NCI-H446 treated with DMSO at 0.1 percent for 48 hours (cell line): ENCODE data around the gene DYNC1I1.

Experiments
- DNase-seq: peaks from one replicate; lab custom pipeline; 2025; lab: John Stamatoyannopoulos, UW

Gene DYNC1I1

DNA sequence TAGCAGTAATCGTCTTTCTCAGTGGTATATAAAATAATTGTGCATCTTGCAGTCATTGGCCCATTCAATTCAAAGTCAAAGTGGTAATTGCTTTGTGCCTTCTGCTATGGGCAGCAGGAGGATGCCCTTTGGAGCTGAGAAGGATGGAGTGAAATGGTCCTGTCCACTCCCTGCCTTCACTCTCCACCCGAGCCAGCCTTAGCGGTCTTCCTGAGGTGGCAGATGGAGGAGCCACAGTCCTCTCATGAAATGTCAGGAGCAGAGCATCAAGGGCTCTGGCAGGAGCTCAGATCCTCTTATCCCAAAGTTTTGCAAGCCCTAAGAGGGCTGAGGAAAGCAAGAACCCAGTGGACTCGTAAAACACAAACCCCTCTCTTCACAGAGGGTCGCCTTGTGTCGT, 199.4 kb downstream of the DYNC1I1 start:
- DNase-seq: no peak

DNA sequence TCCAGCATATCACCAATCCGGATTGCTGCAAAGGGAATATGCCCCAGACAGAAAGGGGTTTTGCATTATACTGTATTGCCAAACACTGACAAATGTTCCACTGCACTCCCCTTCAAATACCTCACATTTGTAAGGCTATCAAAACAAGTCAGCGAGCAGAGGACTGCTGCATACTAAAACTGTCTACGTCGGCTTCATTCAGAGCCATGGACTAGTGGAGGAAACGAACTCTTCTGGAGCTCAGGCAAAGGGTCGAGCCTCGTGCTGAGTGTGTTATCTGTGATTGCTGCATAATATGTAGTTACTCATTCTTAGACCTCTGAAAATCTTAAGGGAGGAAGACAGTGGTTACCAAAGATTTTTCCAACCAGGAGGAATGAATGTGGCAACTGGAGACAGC, 200.2 kb downstream of the DYNC1I1 start:
- DNase-seq: no peak

DNA sequence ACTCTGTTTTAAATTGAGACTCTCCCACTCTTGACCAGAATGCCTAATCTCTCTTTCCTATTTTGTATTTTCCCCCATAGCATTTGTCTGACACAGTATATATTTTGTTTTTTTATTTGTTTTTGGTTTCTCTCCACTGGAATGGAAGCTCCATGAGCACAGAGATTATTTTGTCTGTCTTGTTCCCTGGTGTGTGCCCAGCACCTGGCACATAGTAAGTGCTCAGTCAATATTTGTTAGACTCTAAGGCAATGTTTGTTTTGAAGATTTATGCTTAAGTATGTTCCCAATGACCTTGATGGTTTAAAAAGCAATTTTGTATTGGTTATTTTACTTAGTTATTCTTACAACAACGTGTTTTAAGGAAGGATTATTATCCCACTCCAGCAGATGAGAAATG, 201.8 kb downstream of the DYNC1I1 start:
- DNase-seq: no peak

DNA sequence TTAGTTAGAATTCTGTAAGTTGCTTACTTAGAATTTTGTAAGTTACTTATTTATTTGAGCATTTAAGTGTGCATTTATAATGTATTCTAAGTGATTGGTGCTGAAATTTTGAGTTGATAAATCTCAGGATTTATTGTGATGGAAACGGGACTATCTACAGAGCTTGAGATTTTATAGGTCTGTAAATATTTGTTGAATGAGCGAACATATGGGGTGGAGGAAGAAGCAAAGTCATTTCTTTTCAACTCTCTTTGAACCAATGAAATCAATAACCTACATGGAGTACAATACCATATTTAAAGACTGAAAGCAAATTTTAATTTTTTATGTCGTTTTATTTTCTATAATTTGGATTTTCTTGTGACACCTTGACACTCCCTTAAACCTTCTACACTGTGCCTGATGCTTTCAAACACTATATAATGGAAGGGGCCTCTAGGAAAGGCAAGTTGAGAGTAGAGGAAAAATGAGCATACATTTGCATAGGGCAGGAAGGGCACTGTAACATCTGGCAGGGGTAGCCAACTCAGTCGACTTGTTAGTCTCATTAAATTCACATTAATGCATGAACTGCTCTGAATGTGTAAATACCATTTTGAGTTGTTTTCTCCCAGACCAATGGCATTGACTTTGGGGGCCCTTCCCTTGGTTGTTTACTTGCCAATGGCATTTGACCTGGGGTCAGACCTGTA, 204.2 kb downstream of the DYNC1I1 start:
- no peak for DNase-seq

DNA sequence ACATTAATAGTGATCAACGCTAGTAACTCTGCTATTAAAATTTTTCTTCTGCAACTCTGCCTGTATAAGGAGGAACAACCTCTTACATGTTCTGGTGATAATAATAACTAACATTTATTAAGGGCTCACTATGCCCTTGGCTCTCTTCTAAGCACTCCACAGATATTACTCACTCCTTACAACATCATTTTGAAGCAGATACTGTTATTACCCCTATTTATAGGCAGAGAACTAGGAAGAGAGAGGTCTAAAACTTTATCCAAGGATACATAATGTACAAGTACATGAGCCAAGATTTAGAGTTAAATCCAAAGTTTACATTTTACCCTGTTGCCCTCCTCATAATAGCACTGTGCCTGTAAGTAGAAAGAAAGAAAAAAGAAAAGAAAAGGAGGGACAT, 205.6 kb downstream of the DYNC1I1 start:
- no peak for DNase-seq

DNA sequence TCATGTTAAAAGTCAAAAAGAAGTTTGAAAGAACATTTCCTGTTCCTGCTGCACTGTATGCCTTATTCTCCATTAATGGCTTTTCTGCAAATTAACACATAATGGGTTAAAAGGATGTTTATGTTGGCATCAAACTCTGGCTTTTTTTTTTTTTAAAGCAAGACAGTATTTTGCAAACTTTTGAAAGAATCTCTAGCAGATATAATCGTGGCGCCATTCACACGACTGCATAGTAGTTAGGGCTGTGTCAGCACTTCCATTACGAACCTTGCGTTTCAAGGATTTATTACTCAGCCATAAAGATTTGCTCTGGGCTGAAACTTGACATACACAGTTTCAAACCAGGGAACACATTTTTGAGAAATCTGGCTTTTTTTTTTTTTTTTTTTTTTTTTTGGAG, 207.8 kb downstream of the DYNC1I1 start:
- no peak for DNase-seq

DNA sequence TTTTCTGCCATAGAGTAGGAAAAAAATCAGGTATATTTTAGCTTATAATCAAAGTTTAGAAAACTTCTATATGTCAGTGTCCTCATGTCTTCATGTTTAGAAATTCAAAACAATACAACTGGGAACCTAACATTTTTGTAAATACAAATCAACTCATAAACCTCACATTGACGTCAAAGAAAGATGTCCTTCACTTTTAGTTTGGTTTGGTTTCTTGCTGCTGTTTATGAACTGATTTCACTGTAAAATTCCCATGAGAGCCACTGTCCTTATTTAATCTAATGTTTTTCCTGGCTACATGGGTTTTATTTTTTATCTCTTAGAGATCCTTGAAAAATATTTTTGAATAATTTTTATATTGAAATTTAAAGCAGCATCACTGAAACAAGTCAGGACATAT, 208.4 kb downstream of the DYNC1I1 start:
- DNase-seq: no peak

DNA sequence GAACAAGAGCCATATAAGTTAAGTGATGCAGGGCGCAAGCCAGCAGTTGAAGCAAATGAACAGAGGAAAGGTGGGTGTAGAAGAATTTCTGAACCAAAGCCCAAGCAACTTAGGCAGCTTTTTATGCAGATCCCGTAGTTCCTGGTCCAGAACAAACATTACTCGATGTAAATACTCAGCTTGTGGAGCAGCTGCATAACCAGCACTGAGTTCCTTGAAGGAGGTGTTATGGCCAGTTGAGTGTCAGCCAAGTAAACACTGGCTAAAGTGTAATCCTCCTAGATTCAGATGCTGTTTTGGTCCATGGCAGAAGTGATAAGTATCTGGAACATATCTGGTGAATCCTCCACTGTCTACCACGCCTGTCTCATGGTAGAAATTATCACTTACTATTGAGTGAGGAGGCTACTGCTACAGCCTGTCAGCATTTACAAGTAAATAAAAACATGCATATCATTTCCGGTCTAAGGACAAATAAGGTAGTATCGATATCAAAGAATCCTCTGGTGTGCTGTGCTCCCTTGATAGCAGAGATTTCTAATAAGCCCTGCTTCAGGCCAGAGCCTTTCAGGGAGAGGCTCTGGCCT, 213.9 kb downstream of the DYNC1I1 start:
- DNase-seq: no peak

DNA sequence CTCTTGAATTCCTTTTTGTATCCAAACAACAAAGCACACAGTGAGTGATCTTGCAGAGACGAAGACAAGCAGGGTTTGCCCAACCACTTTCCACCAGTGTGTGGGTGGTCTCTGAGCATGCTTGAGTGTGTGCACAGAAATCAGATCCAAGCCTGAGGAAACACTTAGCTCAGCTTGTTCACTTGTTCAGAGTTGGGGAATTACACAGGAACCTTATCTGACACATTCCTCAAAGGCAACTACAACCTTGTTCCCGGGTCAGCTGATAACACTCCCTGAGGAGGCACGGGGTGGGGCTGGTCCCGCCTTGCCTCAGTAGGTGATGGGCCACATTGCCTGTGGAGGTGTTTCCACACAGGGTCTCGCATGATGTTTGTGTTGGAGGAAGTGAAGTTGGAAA, 216.9 kb downstream of the DYNC1I1 start:
- no peak for DNase-seq

DNA sequence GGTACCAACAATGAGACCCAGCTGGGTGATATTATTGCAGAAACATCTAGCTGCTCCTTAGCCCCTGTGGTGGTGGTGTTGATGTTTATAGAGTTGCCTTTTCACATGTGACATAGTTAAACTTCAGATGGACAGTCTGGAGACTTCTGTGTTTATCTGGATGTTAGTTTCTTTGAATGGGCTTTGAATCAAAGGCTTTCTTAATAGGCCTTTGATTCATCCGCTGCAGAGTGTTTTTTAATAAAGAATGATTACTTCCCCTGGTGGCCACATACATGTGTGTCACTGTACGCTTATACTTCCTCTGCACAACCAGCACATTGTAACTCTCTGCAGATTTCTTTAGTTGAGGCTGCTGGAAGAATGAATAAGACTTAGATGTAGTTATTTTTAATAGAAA, 221.0 kb downstream of the DYNC1I1 start:
- DNase-seq: no peak

DNA sequence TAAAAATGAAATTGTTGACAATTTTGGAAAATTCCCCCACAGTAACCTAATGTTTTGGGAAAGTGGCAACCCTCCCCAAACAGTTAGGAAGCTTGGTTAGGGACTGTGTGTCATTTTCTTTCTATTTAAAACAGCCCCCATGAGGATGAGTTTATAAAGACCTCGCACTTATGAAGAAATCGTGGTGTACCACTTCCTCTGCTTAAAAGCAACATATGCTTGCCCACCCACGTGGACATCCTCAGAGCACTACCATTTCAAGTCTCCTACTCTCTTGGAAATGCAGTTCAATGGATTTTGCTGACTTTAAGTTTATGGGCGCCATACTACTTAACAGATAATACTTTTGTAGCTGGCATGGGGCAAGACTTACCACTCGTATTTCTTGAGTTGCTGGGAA, 223.8 kb downstream of the DYNC1I1 start:
- DNase-seq: no peak

DNA sequence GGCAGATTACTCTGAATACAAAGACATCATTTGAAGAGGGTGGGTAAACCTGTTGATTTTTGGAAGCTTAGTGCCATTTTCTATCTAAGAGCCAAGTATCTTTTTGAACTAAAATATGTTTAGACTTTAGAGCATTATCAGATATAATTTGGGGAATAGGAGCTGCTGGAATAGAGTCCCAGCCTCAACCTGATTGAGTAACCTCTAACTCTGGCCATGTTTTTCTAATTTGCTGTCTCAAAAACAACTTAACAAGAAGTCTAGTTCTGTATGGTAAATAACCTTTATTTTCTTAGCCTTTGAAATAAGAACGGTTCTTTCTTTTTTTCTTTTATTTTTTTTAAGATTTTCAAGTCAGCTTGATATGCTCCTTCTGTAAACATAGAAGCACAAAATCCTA, 224.5 kb downstream of the DYNC1I1 start:
- DNase-seq: no peak

DNA sequence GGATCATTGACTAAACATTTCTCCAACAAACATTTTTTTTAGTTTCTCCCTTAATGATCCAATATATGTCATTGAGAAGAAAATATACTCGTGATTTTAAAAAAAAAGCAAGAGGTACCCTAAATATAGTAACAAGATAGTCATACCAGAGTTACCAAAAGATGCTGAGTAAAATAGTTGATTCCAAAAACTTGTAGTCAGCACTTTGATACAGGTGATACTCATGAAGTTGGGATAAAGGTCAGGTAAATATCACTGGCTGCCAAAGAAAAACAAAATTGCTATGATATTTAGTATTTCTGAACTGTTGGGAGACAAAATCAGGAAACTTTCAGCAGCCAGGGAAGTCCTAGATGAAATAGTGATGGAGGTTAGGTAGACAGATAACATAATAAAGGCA, 225.3 kb downstream of the DYNC1I1 start:
- DNase-seq: no peak

DNA sequence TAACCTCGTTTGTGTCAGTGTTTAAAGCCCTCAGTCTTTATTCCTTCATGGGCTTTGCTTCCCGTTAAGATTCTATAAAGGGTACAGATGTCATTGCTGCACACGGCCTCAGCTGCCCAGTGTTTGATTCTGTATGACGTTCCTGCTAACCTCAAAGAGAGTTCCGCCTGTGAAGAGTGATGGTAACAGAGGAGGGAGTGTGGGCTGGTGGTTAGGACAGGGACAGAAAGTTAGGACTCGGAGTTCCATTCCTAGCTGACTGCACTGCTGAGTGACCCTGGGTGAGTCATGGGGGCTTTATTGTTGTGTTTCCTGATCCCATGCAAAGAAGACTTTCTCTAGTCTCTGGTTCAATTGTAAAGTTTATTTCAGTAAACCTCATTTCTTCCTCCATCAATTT, 227.1 kb downstream of the DYNC1I1 start:
- no peak for DNase-seq

DNA sequence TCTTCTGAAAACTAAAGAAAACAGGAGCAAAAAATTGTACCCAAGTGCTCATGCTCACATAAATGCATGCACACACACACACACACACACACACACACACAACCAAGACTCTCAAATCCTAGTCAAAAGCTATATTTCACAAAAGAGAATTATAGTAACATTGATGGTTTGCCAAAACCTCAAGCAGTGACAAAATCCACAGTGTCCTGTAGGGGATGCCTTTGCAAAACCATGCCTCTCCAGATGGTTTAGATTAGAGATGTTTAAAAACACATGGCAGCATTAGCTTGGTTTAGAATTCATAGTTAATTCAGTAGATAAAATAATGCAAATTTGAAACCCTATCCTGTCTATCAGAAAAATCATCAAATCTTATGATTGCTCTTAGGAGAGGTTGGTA, 232.2 kb downstream of the DYNC1I1 start:
- no peak for DNase-seq

DNA sequence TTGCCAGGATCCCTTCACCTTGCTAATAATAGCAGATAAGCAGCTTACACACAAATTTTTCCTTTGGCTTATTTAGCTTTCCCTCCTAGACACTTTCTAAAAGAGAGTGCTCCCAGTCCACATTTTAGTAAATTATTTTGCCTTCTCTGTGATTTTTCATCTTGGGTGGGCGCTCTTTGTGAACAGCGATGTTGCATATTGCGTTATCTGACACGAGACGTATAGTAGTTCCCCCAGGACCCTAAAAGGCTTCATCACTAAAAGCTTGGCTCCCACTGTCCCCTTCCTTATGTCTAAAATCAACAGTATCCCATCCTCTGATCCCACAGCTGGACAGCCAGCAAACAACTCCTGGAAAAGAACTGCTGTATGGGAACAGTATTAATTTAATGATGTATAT, 232.9 kb downstream of the DYNC1I1 start:
- DNase-seq: no peak

DNA sequence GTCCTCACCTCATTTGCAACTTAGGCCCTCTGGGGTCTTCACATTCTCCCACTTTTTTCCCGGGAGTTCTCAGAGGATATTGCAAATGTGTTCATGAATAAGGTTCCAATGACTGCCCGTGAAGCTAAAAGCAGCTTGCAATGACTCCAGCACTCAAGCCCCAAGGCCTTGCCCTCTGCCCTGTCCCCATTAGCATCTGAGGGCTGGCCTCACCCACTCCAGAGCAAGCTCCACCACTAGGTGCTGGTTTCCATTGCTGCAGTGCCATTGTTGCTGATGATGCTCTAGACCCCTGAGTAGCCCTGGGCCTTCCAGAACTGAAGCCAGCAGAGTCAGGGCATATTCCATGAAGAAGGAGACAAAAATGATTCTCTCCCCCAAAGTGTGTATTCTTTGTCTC, 236.8 kb downstream of the DYNC1I1 start:
- no peak for DNase-seq

DNA sequence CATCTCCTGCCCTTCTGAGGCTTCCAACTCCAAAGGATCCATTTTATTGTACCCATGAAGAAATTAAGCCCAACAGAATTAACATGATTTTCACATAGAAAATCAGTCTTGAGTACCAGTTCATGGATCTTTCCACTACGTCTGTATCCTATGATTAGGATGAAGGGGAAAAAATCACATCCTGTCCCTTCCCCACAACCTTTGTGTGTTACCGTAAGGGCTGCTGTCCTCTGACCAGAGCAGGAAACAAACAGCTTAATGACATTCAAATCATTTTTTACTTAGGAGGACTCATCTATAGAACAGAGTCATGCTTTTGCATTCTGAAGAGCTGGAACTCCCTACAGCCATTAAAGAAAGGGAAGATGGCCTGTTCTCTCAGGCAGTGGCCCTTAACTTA, 241.5 kb downstream of the DYNC1I1 start:
- DNase-seq: no peak

DNA sequence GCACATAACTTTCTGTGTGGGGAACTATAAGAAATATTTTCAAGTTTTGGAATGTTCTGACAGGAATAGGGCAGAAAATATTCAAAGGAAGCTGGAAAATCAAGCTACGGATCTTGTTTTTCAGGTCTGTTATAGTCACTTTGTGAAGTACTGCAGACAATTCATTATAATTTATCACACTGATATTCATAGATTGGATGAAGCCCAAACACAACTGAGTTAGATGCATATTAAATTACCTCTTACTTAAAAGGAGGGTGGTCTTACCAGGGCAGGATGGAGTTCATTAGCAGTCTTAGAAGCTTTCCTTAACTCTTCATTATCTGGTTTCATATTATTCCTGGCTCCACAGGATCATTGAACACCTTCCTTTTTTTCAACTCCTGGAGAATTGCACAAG, 242.3 kb downstream of the DYNC1I1 start:
- DNase-seq: no peak

DNA sequence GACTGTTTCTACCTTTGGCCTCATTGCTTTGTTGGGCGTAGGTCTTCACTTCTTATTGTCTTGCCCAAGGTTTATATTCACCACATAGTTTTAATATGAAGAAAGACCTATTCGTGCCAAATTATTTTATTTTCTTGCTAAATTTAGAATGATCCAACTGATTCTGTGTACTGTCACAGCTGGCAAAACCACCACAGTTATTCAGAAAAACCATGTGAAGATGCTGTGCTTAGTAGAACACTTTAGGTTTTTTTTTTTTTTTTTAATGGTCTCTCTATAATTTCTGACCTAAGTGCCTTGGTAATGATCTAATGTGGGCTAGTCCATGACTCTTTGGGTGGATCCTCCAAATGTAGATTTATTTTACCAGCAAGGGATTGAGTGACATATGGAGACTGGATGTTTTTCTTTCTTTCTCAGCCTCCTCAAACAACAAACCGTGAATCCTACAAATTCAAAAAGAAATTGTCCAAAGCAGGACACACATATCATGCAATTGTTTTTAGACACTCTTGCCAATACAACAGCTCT, 243.8 kb downstream of the DYNC1I1 start:
- DNase-seq: no peak

DNA sequence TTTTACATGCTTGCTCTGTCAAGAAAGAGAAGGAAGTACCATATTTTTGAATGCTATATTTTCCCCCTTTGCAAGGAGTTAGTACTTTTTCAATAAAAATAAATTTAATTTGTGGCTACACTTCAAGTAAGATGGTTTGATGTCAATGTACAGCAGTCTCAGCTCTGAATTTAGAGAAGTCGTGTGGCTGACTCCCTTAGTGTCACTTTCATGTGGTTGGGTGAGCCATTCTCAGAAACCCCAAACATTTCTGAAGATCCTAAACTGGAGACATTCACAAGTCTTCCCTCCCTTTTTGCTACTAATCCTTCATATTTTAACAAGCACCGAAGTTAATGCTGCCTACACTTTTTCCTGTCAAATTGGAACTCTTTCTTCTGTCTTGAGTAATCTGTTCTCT, 244.4 kb downstream of the DYNC1I1 start:
- no peak for DNase-seq

DNA sequence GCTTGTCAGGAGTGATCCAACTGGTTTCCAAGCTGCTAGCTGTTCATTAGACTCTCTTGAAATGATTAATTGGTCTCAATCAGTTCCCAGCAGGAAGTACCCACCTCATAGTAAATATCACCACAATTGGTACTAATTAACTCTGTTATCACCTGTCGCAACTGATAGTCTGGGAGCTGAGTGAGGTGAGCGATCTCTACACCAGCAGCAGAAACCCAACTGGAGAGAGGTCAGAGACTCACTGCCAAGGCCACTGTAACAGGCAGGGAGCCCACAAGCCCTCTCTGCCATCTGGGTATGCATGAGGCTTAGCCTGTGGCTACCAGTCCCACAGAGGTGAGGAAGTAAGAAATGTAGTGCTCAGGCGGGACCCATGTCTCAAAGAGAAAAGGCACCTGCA, 245.5 kb downstream of the DYNC1I1 start:
- DNase-seq: no peak

DNA sequence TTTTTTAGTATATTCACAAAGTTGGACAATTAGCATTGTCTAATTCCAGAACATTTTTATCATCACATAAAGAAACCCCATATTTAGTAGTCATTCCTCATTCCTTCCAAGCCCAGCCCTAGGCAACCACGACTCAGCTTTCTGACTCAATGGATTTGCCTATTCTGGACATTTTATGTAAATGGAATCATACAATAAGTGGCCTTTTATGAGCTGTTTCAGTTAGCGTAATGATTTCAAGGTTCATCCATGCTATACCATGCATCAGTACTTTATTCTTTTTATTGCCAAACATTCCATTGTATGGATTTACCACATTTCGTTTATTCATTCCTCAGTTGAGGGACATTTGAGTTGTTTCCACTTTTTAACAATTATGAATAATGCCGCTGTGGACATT, 249.2 kb downstream of the DYNC1I1 start:
- DNase-seq: no peak

DNA sequence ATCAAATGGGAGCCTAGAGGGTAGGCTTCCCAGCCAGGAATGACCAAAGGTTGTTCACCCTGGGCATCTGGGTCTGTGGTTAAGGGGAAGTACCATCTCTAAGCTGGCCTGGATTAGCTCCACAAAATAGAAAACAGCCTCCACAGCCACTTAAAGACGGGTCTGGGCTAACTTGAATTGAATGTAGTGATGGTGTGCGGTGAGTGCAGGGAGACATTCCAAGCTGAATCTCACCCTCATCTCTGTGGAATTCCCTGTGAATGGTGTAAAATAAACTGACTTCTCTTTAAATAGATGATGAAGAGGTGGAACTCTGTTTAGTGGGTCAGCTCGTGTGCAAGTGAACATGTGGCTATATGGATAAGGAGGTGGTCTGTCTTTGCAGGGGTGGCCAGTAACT, 251.0 kb downstream of the DYNC1I1 start:
- DNase-seq: no peak
